DOHH2 (cell line): ENCODE data around the gene MUC20.
"Not testable (repeated sequence)": the region's sequence is repeated elsewhere in the genome, so short reads cannot be mapped to it uniquely, and the experiment has no call there.

Experiments used
- CTCF ChIP-seq: fragments of 200-600 bp; sonication (generic); IDR thresholded peaks from one replicate; pipeline ENCODE4 v1.5.1; 2014; ENCODE audit warnings: antibody characterized with exemption, mild to moderate bottlenecking, low read depth, low read length; ENCODE audit not compliant: poor library complexity, severe bottlenecking
- EZH2phosphoT487 ChIP-seq: fragments of 200-600 bp; sonication (generic); IDR thresholded peaks from 2 replicates; pipeline ENCODE4 v1.6.1; 2017; ENCODE audit warnings: borderline replicate concordance, mild to moderate bottlenecking, antibody characterized with exemption, low read length, moderate library complexity, mixed read lengths

- not testable (repeated sequence) for TF ChIP-seq CTCF, EZH2phosphoT487
Measured at GRCh38 chr3:195680690-195681089, 40.1 kb upstream of the MUC20 start.
